Activated CD8-positive, alpha-beta memory T cell treated with anti-CD3 and anti-CD28 coated beads, Interleukin-2, amount 50 U/mL, for 24 hours (primary cell): ENCODE measurements around the gene KIFC1.
A peak's percentile ranks its signal among the peaks of the same experiment; 100 is the strongest.
"Not testable (repeated sequence)": the region's sequence is repeated elsewhere in the genome, so short reads cannot be mapped to it uniquely, and the experiment has no call there.

Source experiments
- DNase-seq: peaks from one replicate; pipeline ENCODE4 v3.0.0-alpha.2; 2020; ENCODE audit errors: extremely low read depth

Gene KIFC1

GRCh38 chr6:33373960-33374910 lies 17.4 kb upstream of the KIFC1 start:
- DNase-seq, result no peak

GRCh38 chr6:33375143-33375671 lies 16.4 kb upstream of the KIFC1 start:
- DNase-seq, result no peak

GRCh38 chr6:33377171-33377570 lies 14.5 kb upstream of the KIFC1 start:
- DNase-seq, result no peak

- DNase-seq, result not testable (repeated sequence)
These were observed 12.4 kb upstream of the KIFC1 start for GRCh38 chr6:33379184-33379583.

- no peak for DNase-seq
These were observed 11.2 kb upstream of the KIFC1 start for GRCh38 chr6:33380272-33380981.

- DNase-seq, result no peak
These were observed 8.0 kb upstream of the KIFC1 start for GRCh38 chr6:33383427-33384185.

- DNase-seq, result no peak
These were observed 7.0 kb upstream of the KIFC1 start for GRCh38 chr6:33384581-33385020.

- DNase-seq, result no peak
These were observed 1.4 kb upstream of the KIFC1 start for GRCh38 chr6:33390173-33390572.

- DNase-seq, result no peak
These were observed 801 bp upstream of the KIFC1 start for GRCh38 chr6:33390767-33391277.

- no peak for DNase-seq
These were observed 435 bp downstream of the KIFC1 start for GRCh38 chr6:33391922-33392594.

- DNase-seq, result no peak
These were observed 949 bp downstream of the KIFC1 start for GRCh38 chr6:33392595-33392948.

- DNase-seq, result no peak
These were observed 1.4 kb downstream of the KIFC1 start for GRCh38 chr6:33392979-33393378.

- DNase-seq, result no peak
These were observed 5.9 kb downstream of the KIFC1 start for GRCh38 chr6:33397541-33397940.

GRCh38 chr6:33398601-33399000 lies 7.0 kb downstream of the KIFC1 start:
- DNase-seq, result not testable (repeated sequence)

GRCh38 chr6:33399881-33400280 lies 8.3 kb downstream of the KIFC1 start:
- not testable (repeated sequence) for DNase-seq

- DNase-seq, result no peak
These were observed 13.3 kb downstream of the KIFC1 start for GRCh38 chr6:33404884-33405283.

- DNase-seq, result no peak
These were observed 13.8 kb downstream of the KIFC1 start for GRCh38 chr6:33405386-33405940.

- DNase-seq, result no peak
These were observed 14.5 kb downstream of the KIFC1 start for GRCh38 chr6:33406126-33406525.

GRCh38 chr6:33407132-33407718 lies 15.6 kb downstream of the KIFC1 start:
- no peak for DNase-seq

GRCh38 chr6:33410050-33410710 lies 18.6 kb downstream of the KIFC1 start:
- peak; percentile 89 for DNase-seq
